Activated CD4-positive, alpha-beta T cell treated with anti-CD3 and anti-CD28 coated beads for 36 hours (primary cell): Measurements from ENCODE around the gene CD36. TPM values are rescaled to one million over a fixed set of nuclear protein-coding genes. Genes with fewer than 3 reads are reported as not detected.

Experiments used
- ATAC-seq: fragments of 200-7000 bp; cut with Tn5 transposase; one replicate; pipeline ENCODE4 v1.10.0; 2021; ENCODE audit warnings: mild to moderate bottlenecking, moderate library complexity
- CTCF ChIA-PET: fragments of 350-600 bp; sonication (Branson Sonifier 250); formaldehyde crosslinking; loops from one replicate; lab custom pipeline; 2021; ENCODE audit warnings: antibody characterized with exemption; lab: Charles Lee
- POLR2A ChIA-PET: fragments of 350-600 bp; sonication (Branson Sonifier 250); formaldehyde crosslinking; loops from one replicate; lab custom pipeline; 2021; ENCODE audit warnings: antibody characterized with exemption, inconsistent platforms; lab: Charles Lee
- DNase-seq: peaks from one replicate; pipeline ENCODE4 v3.0.0-alpha.2; 2020
- H3K27ac Mint-ChIP-seq: one replicate; pipeline ENCODE4 v1.8.0; 2021; ENCODE audit warnings: mixed read lengths
- H3K27me3 Mint-ChIP-seq: one replicate; pipeline ENCODE4 v1.8.0; 2021; ENCODE audit warnings: mixed read lengths
- H3K36me3 Mint-ChIP-seq: one replicate; pipeline ENCODE4 v1.8.0; 2021; ENCODE audit warnings: low read depth, mixed read lengths
- H3K4me1 Mint-ChIP-seq: one replicate; pipeline ENCODE4 v1.8.0; 2021; ENCODE audit warnings: mixed read lengths
- H3K4me3 Mint-ChIP-seq: one replicate; pipeline ENCODE4 v1.8.0; 2021; ENCODE audit warnings: mild to moderate bottlenecking, moderate library complexity, mixed read lengths
- H3K9me3 Mint-ChIP-seq: one replicate; pipeline ENCODE4 v1.8.0; 2021; ENCODE audit warnings: low read depth, mixed read lengths
- intact Hi-C, 2 experiments: fragments of 100-400 bp; cut with DNase I in 1 of 2; cut with micrococcal nuclease in 1 of 2; formaldehyde crosslinking; loops; one replicate each; pipeline versions ENCODE4 v1.14.2 to v1.15.1; 2022 to 2024; cut with DNase I, micrococcal nuclease
- total RNA-seq, 2 experiments: library from RNA; stranded (reverse); gene quantifications; one replicate each; pipeline ENCODE4 v1.2.3, GENCODE V29; 2021

CD36 gene
- total RNA-seq, 2 experiments from 2014 or later: not detected

- no peaks in the 10 kb centered on the region for H3K27me3 Mint-ChIP-seq
- POLR2A ChIA-PET: no interaction called here
- CTCF ChIA-PET: interaction anchor here (0.6 kb wide), 1 partner anchor 554 kb away, joined by 3 read pairs; no protein-coding TSS in a partner anchor
- H3K27ac Mint-ChIP-seq: no peak overlapping the region
- no peak overlapping the region for H3K4me3 Mint-ChIP-seq
- ATAC-seq (no peak), DNase-seq (no peak)
- intact Hi-C loops: no loop called here
- H3K9me3 Mint-ChIP-seq: no peaks in the 10 kb centered on the region
- no peaks in the 10 kb centered on the region for H3K36me3 Mint-ChIP-seq
- H3K4me1 Mint-ChIP-seq: no peaks in the 10 kb centered on the region
These were observed 3.1 kb downstream of the CD36 start for GRCh38 chr7:80641548-80641947.

- Mint-ChIP-seq H3K4me3 (no peak overlapping the region), H3K27me3 (no peaks in the 10 kb centered on the region), H3K36me3 (no peaks in the 10 kb centered on the region), H3K9me3 (no peaks in the 10 kb centered on the region), H3K4me1 (no peaks in the 10 kb centered on the region), H3K27ac (no peak overlapping the region)
- CTCF ChIA-PET: no interaction called here
- POLR2A ChIA-PET: no interaction called here
- intact Hi-C loops: no loop called here
- ATAC-seq (no peak), DNase-seq (no peak)
These were observed 4.4 kb downstream of the CD36 start for GRCh38 chr7:80642871-80643270.

GRCh38 chr7:80643336-80643915 is 5.0 kb downstream of the CD36 start:
- Mint-ChIP-seq H3K4me3 (no peak overlapping the region), H3K27me3 (no peaks in the 10 kb centered on the region), H3K27ac (no peak overlapping the region), H3K9me3 (no peaks in the 10 kb centered on the region), H3K4me1 (no peaks in the 10 kb centered on the region), H3K36me3 (no peaks in the 10 kb centered on the region)
- POLR2A ChIA-PET: no interaction called here
- ATAC-seq (no peak), DNase-seq (no peak)
- CTCF ChIA-PET: no interaction called here
- intact Hi-C loops: no loop called here

GRCh38 chr7:80644054-80644453 is 5.6 kb downstream of the CD36 start:
- DNase-seq: no peak
- Mint-ChIP-seq H3K27ac (no peak overlapping the region), H3K27me3 (no peaks in the 10 kb centered on the region), H3K36me3 (no peaks in the 10 kb centered on the region), H3K4me1 (no peaks in the 10 kb centered on the region), H3K4me3 (no peak overlapping the region), H3K9me3 (no peaks in the 10 kb centered on the region)
- ChIA-PET POLR2A (no interaction called here), CTCF (no interaction called here)
- no peak for ATAC-seq
- intact Hi-C loops: no loop called here

- Mint-ChIP-seq H3K27me3 (no peaks in the 10 kb centered on the region), H3K4me3 (no peak overlapping the region), H3K4me1 (no peaks in the 10 kb centered on the region), H3K27ac (no peak overlapping the region), H3K36me3 (no peaks in the 10 kb centered on the region), H3K9me3 (no peaks in the 10 kb centered on the region)
- DNase-seq: no peak
- ATAC-seq: no peak
- ChIA-PET POLR2A (no interaction called here), CTCF (no interaction called here)
- intact Hi-C loops: no loop called here
These were observed 7.8 kb downstream of the CD36 start for GRCh38 chr7:80646083-80646865.

- H3K36me3 Mint-ChIP-seq: no peaks in the 10 kb centered on the region
- H3K4me3 Mint-ChIP-seq: no peak overlapping the region
- H3K27me3 Mint-ChIP-seq: no peaks in the 10 kb centered on the region
- no peaks in the 10 kb centered on the region for H3K9me3 Mint-ChIP-seq
- DNase-seq: no peak
- H3K4me1 Mint-ChIP-seq: no peaks in the 10 kb centered on the region
- POLR2A ChIA-PET: no interaction called here
- CTCF ChIA-PET: no interaction called here
- no peak for ATAC-seq
- no peak overlapping the region for H3K27ac Mint-ChIP-seq
- intact Hi-C loops: no loop called here
These were observed 9.0 kb downstream of the CD36 start for GRCh38 chr7:80647436-80647835.

GRCh38 chr7:80648031-80648600 is 9.7 kb downstream of the CD36 start:
- no peaks in the 10 kb centered on the region for H3K27me3 Mint-ChIP-seq
- DNase-seq (no peak), ATAC-seq (no peak)
- H3K36me3 Mint-ChIP-seq: no peaks in the 10 kb centered on the region
- POLR2A ChIA-PET: no interaction called here
- CTCF ChIA-PET: interaction anchor here (1.4 kb wide), 1 partner anchor 11 kb away, joined by 6 read pairs; no protein-coding TSS in a partner anchor
- no peak overlapping the region for H3K27ac Mint-ChIP-seq
- no peaks in the 10 kb centered on the region for H3K9me3 Mint-ChIP-seq
- intact Hi-C loops: no loop called here
- no peaks in the 10 kb centered on the region for H3K4me1 Mint-ChIP-seq
- H3K4me3 Mint-ChIP-seq: no peak overlapping the region

GRCh38 chr7:80649011-80649410 is 10.6 kb downstream of the CD36 start:
- POLR2A ChIA-PET: no interaction called here
- no peak for ATAC-seq
- intact Hi-C loops: no loop called here
- Mint-ChIP-seq H3K27me3 (no peaks in the 10 kb centered on the region), H3K4me3 (no peak overlapping the region), H3K27ac (no peak overlapping the region), H3K4me1 (no peaks in the 10 kb centered on the region), H3K9me3 (no peaks in the 10 kb centered on the region), H3K36me3 (no peaks in the 10 kb centered on the region)
- no peak for DNase-seq
- CTCF ChIA-PET: interaction anchor here (0.8 to 1.4 kb wide), 2 partner anchors 10 to 620 kb away, joined by 3 to 6 read pairs; no protein-coding TSS in a partner anchor

GRCh38 chr7:80650030-80650429 is 11.6 kb downstream of the CD36 start:
- Mint-ChIP-seq H3K9me3 (no peaks in the 10 kb centered on the region), H3K27me3 (no peaks in the 10 kb centered on the region), H3K4me1 (no peaks in the 10 kb centered on the region), H3K4me3 (no peak overlapping the region), H3K27ac (no peak overlapping the region), H3K36me3 (no peaks in the 10 kb centered on the region)
- CTCF ChIA-PET: interaction anchor here (0.8 to 1.0 kb wide), 2 partner anchors 12 to 621 kb away, joined by 3 read pairs; no protein-coding TSS in a partner anchor
- DNase-seq (no peak), ATAC-seq (no peak)
- POLR2A ChIA-PET: no interaction called here
- intact Hi-C loops: loop anchor here in 1 of 2 experiments (10.0 kb wide), 1 partner anchor 595 kb away; no protein-coding TSS in a partner anchor

- Mint-ChIP-seq H3K9me3 (no peaks in the 10 kb centered on the region), H3K27ac (no peak overlapping the region), H3K36me3 (no peaks in the 10 kb centered on the region), H3K27me3 (no peaks in the 10 kb centered on the region), H3K4me3 (no peak overlapping the region), H3K4me1 (no peaks in the 10 kb centered on the region)
- ATAC-seq (no peak), DNase-seq (no peak)
- intact Hi-C loops: loop anchor here in 1 of 2 experiments (10.0 kb wide), 1 partner anchor 597 kb away; no protein-coding TSS in a partner anchor
- ChIA-PET POLR2A (no interaction called here), CTCF (interaction anchor here (2.4 kb wide), 1 partner anchor 12 kb away, joined by 10 read pairs; no protein-coding TSS in a partner anchor)
These were observed 13.0 kb downstream of the CD36 start for GRCh38 chr7:80651471-80651870.

- ChIA-PET POLR2A (no interaction called here), CTCF (interaction anchor here (2.4 kb wide), 1 partner anchor 10 kb away, joined by 10 read pairs; no protein-coding TSS in a partner anchor)
- DNase-seq: no peak
- H3K9me3 Mint-ChIP-seq: no peaks in the 10 kb centered on the region
- H3K27ac Mint-ChIP-seq: no peak overlapping the region
- no peaks in the 10 kb centered on the region for H3K4me1 Mint-ChIP-seq
- intact Hi-C loops: loop anchor here in 1 of 2 experiments (10.0 kb wide), 1 partner anchor 598 kb away; no protein-coding TSS in a partner anchor
- H3K27me3 Mint-ChIP-seq: no peaks in the 10 kb centered on the region
- H3K36me3 Mint-ChIP-seq: no peaks in the 10 kb centered on the region
- H3K4me3 Mint-ChIP-seq: no peak overlapping the region
- no peak for ATAC-seq
These were observed 14.8 kb downstream of the CD36 start for GRCh38 chr7:80653244-80653643.
